OCI-M2 (cell line): ENCODE data around the gene PLEKHM3.

ENCODE experiments used
- DNase-seq: peaks from one replicate; lab custom pipeline; 2025; ENCODE audit not compliant: unreplicated experiment; lab: John Stamatoyannopoulos, UW

PLEKHM3 gene

GRCh38 chr2:208025037-208025813, at the start of gene PLEKHM3:
Gene PLEKHM3, minus strand, starts transcription at chr2:208025527. Its CDS starts 23,888 bp downstream, at chr2:208001639.
- peak; percentile 14 for DNase-seq

- no peak for DNase-seq
Measured at GRCh38 chr2:208074610-208075356, 49.5 kb upstream of the PLEKHM3 start.

- peak; percentile 12 for DNase-seq
Measured at GRCh38 chr2:208072250-208072892, 47.0 kb upstream of the PLEKHM3 start.

- DNase-seq, result no peak
Measured at GRCh38 chr2:208069186-208069585, 43.9 kb upstream of the PLEKHM3 start.

- no peak for DNase-seq
Measured at GRCh38 chr2:208066016-208066415, 40.7 kb upstream of the PLEKHM3 start.

- DNase-seq, result no peak
Measured at GRCh38 chr2:208065476-208065875, 40.1 kb upstream of the PLEKHM3 start.

GRCh38 chr2:208064220-208064961, 39.1 kb upstream of the PLEKHM3 start:
- no peak for DNase-seq

- no peak for DNase-seq
Measured at GRCh38 chr2:208062961-208063360, 37.6 kb upstream of the PLEKHM3 start.

- DNase-seq, result no peak
Measured at GRCh38 chr2:208062113-208062512, 36.8 kb upstream of the PLEKHM3 start.

- no peak for DNase-seq
Measured at GRCh38 chr2:208057108-208057507, 31.8 kb upstream of the PLEKHM3 start.

- no peak for DNase-seq
Measured at GRCh38 chr2:208049441-208049840, 24.1 kb upstream of the PLEKHM3 start.

GRCh38 chr2:208049006-208049405, 23.7 kb upstream of the PLEKHM3 start:
- DNase-seq, result no peak

- no peak for DNase-seq
Measured at GRCh38 chr2:208047840-208048239, 22.5 kb upstream of the PLEKHM3 start.

GRCh38 chr2:208046686-208047085, 21.4 kb upstream of the PLEKHM3 start:
- no peak for DNase-seq

GRCh38 chr2:208042450-208042849, 17.1 kb upstream of the PLEKHM3 start:
- DNase-seq, result no peak

- DNase-seq, result no peak
Measured at GRCh38 chr2:208042041-208042440, 16.7 kb upstream of the PLEKHM3 start.

- DNase-seq, result no peak
Measured at GRCh38 chr2:208040199-208041171, 15.2 kb upstream of the PLEKHM3 start.

- DNase-seq, result no peak
Measured at GRCh38 chr2:208039376-208040110, 14.2 kb upstream of the PLEKHM3 start.
